Stimulated activated naive CD8-positive, alpha-beta T cell treated with anti-CD3 and anti-CD28 coated beads, Interleukin-15, Interleukin-2, amounts not matched to agents 100 U/mL and 50 U/mL, for 24 hours (primary cell): ENCODE data around the gene PTK6.
A peak's percentile ranks its signal among the peaks of the same experiment; 100 is the strongest.

Experiments
- ATAC-seq: fragments of 150-1000 bp; cut with Tn5 transposase; one replicate; pipeline ENCODE4 v1.10.0; 2021
- DNase-seq: peaks from one replicate; pipeline ENCODE4 v3.0.0; 2021

The PTK6 gene

DNA sequence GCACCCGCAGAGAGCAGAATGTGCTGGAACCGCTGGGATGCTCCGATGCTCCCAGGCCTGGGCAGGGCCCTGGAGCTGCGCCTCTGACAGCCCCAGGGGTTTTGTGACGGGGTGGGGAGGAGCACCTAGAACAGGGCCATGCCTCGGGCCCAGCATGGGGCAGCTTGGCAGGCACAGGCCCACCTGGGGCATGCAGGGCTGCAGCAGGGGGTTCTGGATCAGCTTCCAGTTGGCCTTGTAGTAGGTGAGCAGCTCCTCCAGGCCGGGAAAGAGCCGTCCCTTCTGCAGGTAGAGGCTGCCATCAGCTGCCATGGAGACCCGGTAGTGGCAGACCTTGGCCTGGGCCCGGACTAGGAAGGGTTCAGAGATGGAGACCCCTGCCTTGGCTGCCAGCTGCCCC lies 6.0 kb upstream of the PTK6 start:
- ATAC-seq (no peak), DNase-seq (no peak)

- DNase-seq (no peak), ATAC-seq (no peak)
These were observed 5.5 kb upstream of the PTK6 start for GRCh38 chr20:63542696-63543095.

DNA sequence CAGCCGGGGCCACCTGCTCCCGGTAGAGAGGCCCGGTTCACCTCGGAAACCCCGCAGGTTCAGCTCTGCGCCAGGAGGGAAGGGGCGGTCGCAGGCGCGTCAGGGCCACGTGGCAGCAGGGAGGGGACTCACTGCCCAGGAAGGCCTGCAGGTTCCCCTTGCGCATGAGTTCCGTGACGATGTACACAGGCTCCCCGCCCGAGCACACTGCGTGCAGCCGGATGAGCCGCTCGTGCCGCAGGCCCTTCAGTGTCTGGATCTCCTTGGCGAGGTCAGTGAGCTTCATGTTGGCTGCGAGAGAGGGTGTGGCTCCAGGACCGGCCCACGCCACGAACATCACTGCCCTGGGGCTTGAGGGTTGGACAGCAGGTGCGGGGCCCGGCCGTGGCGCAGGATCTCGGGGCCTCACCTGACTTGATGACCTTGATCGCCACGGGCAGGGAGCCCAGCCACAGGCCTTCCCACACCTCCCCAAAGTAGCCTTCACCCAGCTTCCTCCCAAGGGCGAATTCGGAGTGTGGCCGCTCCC lies 4.9 kb upstream of the PTK6 start:
- ATAC-seq (no peak), DNase-seq (no peak)

DNA sequence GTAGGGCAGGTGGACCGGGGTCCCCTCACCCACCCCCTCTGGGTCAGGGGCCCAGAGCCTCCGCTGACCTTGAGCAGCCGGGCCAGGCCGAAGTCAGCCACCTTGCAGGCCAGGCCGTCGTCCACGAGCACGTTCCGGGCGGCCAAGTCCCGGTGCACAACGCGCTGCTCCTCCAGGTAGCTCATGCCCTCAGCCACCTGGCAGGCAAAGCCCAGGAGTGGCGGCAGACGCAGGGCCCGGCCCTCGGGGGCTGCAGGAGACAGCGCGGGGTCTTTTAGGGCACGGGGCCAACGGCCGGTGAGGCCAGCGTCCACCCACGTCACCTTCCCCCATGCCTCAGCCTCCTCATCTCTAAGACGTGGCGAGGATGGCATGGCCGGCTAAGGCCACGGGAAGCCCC lies 4.2 kb upstream of the PTK6 start:
- DNase-seq (no peak), ATAC-seq (no peak)

GRCh38 chr20:63540417-63541186 lies 3.4 kb upstream of the PTK6 start:
- no peak for ATAC-seq
- peak; percentile 27 for DNase-seq

- DNase-seq (no peak), ATAC-seq (no peak)
These were observed 2.5 kb upstream of the PTK6 start for GRCh38 chr20:63539441-63540370.

DNA sequence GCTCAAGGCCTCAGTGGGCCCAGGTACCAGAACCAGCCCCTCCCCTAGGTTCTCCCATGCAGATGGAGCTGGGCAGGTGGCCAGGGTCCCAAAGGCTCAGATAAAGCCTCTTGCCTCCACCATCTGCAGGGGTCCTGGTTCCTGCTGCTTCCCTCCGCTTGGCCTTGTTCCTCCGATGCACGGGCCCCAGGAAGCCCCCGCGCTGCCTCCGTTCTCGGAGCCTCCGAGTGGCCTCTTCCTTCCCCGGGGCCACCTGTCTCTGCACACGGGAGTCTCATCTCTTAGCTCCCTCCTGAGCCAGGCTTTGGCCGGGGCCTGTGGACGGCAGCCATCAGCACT lies 1.9 kb upstream of the PTK6 start:
- ATAC-seq (no peak), DNase-seq (no peak)

- ATAC-seq (no peak), DNase-seq (peak; percentile 48)
These were observed 1.3 kb upstream of the PTK6 start for GRCh38 chr20:63538204-63539091.

DNA sequence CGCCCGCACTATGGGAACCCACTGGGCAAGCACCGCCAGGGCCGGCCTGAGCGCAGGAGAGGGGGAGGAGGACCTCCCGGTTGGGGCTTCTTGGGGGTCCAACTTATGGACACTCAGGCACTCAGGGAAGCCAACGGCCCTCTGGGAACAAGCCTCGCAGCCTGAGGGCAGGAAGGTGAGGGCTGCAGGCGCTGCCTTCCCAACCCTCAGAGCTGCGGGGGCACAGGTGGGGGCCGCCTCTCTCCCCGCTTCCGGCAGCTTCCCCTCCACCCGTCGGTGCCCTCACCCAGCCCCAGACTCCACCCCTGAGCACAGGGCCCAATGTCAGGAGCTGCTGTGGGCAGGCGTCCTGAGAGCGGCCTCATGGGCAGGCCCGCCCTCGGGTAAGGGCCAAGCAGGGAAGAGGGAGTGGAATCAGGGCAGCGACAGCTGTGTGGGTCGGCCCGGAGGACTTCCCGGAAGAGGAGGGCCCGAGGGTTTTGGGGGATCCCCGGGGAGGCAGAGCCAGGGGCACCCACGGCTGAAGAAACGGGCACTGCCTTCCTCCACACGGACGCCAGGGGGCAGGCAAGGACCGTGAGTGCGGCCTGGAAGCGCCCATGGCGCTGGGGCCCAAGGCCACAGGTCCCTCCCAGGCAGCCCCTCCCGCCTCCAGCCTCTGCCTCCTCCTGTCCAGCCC lies 488 bp upstream of the PTK6 start:
- peak; percentile 95 for DNase-seq
- peak; percentile 97 for ATAC-seq

DNA sequence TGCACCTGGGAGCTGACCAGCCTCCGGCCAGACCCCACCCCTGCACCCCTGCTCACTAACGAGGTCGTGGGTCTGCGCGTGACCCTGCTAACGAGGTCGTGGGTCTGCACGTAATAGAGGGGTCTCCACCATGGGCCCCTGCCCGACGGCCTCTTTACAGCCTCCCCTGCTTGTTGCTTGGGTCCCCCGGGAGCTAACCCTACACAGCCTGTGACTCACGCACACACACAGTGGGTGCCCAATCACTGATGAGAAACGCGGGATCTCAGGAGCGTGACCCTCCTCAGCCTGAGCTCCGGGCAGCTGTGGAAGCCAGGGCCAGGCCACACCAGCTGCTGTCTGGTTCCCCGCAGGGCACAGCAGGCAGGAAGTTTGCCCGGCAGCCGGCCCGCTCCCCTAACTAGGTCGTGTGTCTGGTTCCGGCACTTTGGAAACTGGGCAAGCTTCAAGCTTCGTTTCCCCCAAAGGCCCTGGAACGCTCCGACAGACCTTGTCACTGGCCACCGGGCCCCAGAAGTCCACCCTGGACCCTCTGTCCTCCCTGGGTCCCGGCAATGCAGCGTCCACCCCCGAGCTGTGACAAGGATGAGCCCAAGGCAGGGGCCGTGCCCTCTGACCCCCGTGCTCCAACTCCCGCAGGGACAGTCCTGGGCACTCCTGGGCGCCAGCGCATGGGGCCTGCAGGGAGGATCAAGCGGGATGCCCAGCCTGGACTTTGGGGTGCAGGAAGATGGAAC lies 767 bp downstream of the PTK6 start:
- ATAC-seq: no peak
- DNase-seq: no peak

DNA sequence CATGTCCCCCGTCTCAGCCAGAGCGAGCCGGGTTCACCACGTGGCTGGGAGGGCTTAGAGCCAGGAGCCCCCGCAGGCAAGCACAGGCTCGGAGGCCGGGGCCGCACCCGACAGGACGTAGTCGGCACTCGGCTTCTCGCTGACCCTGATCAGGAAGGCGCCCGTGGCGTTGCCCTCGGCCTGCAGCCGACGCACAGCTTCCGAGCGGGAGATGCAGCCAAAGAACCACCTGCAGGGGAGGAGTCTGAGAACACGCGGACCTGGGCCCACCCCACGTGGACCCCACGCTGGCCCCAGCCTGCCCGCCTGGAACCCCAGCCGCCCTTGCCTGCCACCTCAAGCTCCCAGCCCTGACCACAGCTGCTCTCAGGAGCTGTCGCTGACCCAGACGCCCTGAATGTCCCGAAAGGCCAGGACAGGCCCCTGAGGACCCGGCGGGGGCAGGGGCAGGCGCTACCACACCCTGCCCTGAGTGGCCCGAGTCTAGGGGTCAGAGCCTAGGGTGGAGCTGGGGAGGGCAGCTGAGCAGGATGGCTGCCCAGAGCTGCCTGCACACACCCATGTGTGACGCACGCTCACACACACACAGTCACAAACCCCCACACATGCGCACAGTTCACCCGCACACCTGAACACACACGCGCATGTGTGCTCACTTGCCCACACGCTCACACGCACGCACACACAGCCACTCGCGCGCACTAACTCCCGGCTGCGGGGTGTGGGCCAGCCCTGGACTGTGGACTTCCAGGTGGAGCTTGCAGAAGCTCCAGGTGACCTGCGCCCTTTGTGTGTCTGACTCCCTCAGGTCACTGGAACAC lies 2.1 kb downstream of the PTK6 start:
- DNase-seq: no peak
- no peak for ATAC-seq

DNA sequence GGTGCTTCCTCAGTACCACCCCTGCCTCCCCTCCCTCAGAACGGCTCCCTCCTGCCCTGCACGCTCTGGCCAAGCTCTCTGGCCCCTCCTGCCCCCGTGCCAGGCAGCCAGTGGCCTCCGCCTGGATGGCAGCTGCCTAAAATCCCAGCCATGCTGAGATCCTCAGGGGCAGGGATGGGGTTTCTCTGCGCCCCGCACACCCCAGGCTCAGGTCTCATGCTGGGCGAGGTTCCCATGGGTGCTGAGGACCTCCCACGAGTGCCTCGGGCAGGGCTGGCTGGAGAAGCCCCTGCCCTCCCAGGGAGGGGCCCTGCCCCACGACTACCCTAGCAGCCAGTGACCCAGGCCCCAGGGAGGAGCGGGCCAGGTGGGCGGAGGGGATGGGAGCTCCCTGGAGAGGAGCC lies 2.7 kb downstream of the PTK6 start:
- no peak for DNase-seq

GRCh38 chr20:63533871-63534393 lies 3.2 kb downstream of the PTK6 start:
- no peak for ATAC-seq
- DNase-seq: no peak

More for the DNA sequence above, 2.7 kb downstream of the PTK6 start:
- ATAC-seq: no peak

DNA sequence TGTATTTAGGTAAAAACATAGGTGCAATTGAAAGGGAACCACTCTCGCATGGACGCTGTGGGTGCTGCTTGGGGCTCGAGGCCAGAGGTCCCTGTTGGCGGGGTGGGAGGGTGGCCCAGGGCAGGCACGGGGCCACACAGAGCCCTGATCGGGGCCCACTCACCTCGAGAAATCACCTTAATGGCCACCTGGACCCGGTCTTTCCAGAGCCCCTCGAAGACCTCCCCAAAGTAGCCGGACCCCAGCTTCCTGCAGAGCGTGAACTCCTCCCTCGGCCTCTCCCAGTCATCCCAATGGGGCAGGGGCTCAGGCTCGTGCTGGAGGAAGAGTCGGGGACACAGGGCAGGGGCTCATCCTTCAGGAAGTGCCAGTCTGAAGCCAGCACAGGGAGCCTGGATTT lies 3.8 kb downstream of the PTK6 start:
- DNase-seq (no peak), ATAC-seq (no peak)

GRCh38 chr20:63532449-63532971 lies 4.7 kb downstream of the PTK6 start:
- DNase-seq (no peak), ATAC-seq (no peak)

DNA sequence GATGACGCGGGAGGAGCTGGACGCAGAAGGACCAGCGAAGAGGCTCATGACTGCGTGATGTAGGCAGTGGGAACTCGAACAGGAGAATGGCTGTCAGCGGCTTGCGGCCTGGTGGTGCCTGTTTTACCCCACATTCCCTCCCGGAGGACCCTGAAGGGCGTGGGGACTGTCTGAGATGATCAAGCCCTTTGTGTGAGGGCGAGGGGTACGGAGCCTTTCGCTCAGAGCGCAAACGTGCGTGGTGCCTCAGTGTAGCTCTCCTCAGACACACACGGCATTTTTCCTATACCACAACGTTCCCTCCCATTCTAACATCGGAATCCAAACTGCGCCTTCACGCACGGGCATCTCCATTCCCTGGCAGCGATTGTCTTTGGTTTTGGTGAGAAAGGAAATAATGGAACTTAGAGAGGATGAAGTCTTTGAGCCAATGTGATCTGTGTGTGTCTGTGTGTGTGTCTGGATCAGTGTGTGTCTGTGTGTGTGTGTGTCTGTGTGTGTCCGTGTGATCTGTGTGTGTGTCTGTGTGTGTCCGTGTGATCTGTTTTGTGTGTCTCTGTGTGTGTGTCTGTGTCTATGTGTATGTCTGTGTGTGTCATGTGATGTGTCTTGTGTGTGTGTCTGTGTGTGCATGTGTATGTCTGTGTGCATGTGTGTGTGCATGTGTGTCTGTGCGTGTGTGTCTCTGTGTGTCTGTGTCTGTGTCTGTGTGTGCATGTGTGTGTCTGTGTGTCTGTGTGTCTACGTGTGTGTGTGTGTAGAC lies 5.3 kb downstream of the PTK6 start:
- no peak for ATAC-seq
- DNase-seq: no peak

DNA sequence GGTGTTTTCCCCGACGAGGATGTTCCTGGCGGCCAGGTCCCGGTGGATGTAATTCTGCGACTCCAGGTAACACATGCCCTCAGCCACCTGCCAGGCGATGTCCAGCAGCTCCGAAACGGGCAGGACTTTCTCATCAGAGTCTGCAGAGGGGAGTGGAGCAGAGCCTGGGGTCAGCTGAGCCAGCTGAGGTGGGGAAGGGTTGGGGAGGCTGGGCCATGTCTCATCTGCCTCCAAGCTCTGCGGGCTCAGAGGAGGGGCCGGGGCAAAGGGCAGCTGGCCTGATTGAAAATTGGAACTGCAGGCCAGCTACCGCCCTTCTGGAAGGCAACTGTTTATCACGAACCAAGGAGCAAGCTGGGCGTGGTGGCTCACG lies 6.4 kb downstream of the PTK6 start:
- no peak for DNase-seq
- ATAC-seq: no peak

DNA sequence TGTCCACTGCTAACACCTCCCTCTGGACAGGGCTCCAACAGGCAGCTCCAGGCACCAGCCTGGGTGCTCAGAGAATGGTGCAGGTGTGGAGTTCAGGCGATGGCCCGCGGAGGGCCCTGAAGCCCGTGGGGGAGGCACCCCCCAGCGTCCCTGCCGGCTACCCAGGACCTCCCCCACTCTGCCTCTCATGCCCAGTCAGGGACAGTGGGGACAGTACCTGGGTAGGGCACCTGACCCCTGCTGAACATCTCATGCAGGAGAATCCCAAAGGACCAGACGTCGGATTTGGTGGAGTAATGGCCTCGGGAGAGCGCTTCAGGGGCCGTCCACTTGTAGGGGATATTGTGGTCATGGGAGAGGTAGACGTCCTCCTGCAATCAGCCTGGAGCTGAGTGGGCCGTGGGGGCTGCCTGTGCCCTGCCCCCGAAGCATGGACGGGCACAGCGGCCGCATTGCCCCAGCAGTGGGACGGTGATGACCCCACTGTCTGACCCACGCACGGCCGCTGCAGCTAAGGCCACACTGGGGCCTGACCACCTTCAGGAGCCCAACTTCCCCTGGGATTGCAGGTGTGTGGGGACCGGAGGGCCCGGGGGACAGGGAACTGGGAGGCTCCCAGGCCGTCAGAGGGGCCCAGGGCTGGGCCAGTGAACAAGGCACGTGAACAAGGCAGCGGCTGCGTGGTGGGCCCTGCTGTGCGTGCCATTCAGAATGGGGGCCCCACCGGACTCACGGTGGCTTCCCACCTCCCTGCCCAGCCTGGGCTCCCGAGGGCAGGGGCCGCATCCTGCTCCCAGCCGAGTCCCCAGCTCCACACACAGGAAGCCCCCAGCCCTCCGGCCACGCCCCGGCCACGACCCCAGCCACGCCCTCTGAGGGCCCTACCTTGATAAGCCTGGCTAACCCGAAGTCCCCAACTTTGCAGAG lies 7.1 kb downstream of the PTK6 start:
- ATAC-seq (no peak), DNase-seq (no peak)
